Iris pigment epithelial cell (primary cell): ENCODE measurements around the gene SYPL2.

Experiments
- DNase-seq: peaks from one replicate; pipeline ENCODE4 v3.0.0-alpha.2; 2011; ENCODE audit warnings: low read depth

SYPL2 gene

GRCh38 chr1:109491372-109491771 lies 25.0 kb downstream of the SYPL2 start:
- DNase-seq = no peak

- no peak for DNase-seq
Measured at GRCh38 chr1:109492779-109493178, 26.4 kb downstream of the SYPL2 start.

DNA sequence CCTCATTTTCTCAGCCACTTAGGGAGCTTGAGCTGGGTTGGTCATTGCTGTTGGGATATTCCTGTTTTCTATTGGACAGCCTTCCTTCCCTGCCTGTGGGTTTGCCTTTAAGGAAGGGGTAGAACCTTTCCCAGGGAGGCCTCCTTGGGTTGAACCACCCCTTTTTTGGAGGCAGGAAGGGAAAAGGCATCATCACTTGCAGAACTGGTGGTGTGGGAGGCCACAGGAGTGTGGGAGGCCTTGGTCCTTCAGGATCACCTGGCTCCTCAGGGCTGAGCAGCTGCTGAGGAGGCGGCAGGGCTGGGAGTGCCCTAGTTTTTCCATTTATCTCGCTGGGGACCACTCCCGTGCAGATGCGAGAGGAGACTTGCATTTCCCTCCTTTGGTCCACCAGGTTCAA lies 26.9 kb downstream of the SYPL2 start:
- no peak for DNase-seq

DNA sequence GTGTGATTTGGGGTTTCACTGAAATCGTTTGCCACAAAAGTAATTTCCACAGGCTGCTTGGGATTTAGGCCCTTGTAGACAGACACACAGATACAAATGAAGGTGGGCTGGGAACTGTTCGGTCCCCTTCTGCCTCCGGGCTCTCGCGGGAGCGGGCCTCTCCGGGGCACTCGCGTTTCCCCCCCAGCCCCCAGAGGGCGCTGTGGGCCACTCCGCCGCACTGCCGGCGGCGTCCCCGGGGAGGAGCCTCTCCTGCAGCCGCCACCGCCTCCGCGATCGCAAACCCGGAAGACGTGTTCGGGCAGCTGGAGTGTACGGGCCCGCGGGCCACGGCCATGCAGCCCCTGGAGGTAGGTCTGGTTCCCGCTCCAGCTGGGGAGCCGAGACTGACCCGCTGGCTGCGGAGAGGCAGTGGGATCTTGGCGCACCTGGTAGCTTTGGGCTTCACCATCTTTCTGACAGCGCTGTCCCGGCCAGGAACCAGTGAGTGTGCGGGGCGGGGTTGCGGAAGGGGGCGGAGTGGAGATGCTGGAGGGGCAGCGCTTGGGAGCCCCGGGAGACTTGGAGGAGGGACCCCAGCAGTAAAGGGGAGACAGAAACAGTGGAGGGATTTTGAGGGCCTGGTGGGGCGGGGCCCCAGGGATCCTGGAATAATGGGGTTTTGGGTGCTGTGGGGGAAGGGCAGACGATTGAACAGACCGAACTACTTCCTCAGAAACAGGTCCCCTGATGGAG lies 27.6 kb downstream of the SYPL2 start, which contains the start of gene CYB561D1:
Gene CYB561D1, plus strand, starts transcription at position 290 of the 735 bp plus-strand sequence. Its CDS starts 46 bp downstream, at position 336.
- DNase-seq = peak; percentile 81

DNA sequence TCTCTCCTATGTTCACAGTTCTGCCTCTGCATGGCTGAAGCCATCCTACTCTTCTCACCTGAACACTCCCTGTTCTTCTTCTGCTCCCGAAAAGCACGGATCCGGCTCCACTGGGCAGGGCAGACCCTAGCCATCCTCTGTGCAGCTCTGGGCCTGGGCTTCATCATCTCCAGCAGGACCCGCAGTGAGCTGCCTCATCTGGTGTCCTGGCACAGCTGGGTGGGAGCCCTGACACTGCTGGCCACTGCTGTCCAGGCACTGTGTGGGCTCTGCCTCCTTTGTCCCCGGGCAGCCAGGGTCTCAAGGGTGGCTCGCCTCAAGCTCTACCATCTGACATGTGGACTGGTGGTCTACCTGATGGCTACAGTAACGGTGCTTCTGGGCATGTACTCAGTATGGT lies 29.4 kb downstream of the SYPL2 start:
- no peak for DNase-seq

DNA sequence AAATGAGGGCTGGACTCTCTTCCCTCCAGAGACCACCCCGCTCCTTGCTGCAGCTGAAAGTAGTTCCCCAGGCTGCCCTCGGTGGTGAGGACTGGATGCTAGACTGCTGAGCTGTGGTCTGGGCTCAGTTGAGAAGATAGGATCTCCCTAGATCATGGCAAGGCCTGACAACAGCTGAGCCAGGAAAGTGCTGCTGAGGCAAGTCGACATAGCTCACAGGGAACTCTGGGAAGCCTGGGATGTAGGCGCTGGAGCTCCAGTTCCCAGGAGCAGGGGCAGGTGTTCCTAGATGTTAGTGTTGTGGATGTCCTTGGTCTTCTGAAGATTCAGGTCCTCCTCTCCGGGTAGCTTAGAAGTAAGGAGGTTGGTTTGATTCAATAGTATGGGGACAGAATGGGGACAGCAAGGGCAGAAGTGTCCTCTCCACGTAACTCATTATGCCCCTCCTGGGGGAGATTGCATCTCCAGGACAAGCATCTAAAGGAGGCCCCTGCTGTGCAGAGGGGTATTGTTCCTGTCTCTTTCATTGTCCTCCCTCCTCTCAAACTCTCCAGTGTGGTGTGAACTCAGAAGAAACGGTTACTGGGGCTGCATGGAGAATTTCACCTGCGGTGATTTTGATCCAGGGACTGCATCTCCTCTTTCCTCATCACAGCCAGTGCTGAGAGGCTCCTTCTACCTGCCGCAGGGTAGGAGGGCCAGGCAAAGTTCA lies 31.3 kb downstream of the SYPL2 start:
- no peak for DNase-seq

- peak; percentile 31 for DNase-seq
Measured at GRCh38 chr1:109498161-109498801, 31.9 kb downstream of the SYPL2 start.

- DNase-seq = no peak
Measured at GRCh38 chr1:109499081-109499480, 32.7 kb downstream of the SYPL2 start.

DNA sequence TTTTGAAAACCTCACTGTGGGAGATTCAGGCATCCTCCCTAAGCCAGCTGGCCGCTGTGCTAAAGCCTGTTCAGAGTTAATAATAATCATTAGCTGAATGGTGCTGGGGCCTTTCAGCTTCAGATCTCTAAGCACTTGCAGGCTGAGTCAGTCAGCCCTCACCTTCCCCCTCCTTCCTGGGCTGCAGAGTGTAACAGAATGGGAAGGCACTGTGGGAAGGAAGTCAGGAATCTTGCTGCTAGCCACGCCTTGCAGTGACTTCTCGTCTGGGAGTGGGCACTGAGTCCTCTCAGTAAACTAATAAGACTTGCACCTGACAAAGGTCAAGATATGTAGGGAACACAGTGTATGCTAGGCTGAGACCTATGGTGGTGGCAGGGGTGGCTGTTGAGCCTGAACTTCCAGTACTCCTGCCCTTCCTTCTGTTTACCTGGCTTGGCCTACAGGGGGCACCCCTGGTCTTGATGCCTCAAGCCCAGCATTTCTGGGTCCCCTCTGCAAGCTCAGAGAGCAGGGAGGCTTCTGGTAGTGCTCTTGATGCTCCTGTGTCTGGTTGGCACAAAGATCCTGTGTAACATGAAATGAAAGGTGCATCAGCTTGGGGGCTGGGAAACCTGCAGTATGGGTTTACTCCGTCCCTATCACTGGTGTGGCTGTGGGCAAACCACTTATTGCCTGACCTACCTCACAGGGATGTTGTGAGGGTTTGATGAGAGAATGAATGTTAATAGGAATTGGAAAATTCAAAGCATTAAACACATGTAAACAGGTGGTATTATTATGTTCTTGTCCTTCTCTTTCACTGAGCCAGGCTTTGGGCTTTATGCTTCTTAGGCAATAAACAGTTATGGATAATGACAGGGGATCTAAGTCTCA lies 33.6 kb downstream of the SYPL2 start:
- peak; percentile 60 for DNase-seq

- DNase-seq = peak; percentile 79
Measured at GRCh38 chr1:109500941-109501381, 34.6 kb downstream of the SYPL2 start.

DNA sequence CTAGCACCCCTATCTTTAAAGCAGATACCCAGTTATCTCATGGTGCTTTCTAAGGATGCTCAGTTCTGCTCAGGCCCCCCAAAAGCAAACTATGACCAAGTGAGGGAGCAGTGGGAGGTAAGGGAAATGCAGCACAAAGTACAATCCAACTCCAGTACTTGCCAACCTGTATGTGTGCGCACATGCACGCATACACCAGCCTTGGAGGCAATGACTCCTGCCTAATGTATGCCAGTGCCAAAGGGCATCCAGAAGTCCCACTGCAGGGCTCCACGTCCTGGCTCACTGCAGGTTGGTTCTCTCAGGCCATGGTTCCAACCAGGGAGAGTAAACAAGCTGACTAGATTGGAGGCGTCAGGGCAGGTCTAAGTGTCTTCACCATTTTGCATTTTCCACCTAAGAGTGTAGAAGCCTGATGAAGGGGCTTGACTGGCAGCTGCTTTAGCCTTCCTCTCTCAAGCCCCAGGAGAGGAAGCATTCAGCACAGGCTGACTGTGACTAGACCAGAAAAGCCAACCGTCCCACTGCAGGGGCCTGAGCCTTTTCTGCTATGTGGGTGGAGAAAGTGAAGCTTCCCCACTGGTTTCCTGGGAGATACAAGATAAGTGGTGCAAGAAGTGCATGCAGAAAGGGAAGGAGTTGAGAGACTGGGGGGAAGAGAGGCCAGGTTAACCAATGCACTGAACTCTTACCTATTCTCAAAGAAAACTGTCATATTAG lies 35.5 kb downstream of the SYPL2 start:
- no peak for DNase-seq

DNA sequence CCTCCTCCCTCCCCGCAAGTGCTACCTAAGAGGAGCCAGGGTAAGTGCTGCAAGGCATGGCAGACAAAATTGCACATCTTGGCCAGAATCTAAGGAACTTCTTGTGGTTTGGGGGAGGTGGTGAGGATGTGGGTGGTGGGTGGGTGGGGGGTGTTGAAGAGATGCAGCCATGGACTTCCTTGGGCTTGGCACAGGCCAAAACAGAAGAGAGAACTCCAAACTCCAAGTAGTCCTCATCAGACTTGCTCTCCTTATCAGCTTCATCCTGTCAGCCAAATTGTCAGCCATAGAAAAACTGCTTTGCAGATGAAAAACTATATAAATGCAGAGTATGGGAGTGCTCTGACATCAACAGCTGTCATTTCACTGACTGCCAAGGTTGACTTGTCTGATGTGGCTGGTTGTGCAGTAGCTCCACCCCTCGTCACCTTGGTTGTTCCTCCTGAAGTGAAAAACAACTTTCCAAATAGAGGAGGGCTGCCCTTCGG lies 36.1 kb downstream of the SYPL2 start:
- DNase-seq = no peak

GRCh38 chr1:109503935-109504334 lies 37.6 kb downstream of the SYPL2 start:
- no peak for DNase-seq

GRCh38 chr1:109504974-109505373 lies 38.6 kb downstream of the SYPL2 start:
- no peak for DNase-seq

DNA sequence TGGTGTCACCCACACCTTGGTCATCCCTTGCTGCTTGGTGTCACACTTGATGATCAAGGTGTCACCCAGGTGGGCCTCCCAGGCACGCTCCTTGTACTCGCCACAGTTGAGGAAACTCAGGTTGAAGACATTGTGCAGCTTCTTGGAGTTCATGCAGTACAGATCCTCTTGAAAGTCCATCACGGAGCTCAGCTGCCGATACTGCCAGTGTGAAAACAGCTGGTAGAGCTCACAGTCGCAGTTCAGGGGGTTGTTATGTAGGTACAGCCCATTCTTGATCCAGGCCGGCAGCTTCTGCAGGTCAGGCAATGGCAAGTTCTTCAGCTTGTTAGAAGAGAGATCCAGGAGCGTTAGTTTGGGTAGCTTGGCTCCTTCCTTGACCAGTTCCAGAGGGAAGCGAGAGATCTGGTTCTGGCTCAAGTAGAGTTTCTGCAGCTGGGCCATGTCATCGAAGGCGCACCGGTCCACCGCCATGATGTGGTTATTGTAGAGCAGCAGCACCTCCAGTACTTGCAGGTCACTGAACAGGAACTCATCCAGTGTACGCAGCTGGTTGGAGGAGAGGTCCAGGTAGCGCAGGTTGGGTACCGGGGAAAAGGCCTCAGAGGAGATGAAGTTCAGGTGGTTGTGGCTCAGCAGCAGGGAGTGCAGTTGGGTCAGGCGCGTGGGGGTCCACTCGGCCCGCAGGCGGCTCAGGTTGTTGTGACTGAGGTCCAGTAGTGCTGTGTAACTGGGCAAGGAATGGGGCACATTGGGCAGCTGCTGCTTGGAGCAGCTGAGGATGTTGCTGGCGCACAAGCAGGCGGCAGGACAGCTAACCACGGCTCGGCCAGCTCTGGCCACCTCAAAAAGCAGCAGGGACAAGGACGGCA lies 41.9 kb downstream of the SYPL2 start:
- DNase-seq = no peak

DNA sequence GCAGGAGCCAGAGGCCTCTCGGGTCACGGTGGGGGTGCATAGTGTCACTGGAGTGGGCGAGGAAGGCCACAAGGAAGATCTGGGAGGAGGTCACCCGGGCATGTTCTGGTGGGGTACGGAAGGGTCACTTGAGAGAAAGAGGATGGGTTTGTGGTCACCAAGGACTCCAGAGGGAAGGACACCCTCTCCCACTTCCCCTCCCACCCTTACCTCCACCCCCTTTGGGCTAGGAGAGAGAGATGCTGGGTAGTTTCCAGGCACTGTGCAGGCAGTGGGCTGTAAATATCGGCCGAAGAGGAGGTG lies 42.5 kb downstream of the SYPL2 start:
- no peak for DNase-seq

DNA sequence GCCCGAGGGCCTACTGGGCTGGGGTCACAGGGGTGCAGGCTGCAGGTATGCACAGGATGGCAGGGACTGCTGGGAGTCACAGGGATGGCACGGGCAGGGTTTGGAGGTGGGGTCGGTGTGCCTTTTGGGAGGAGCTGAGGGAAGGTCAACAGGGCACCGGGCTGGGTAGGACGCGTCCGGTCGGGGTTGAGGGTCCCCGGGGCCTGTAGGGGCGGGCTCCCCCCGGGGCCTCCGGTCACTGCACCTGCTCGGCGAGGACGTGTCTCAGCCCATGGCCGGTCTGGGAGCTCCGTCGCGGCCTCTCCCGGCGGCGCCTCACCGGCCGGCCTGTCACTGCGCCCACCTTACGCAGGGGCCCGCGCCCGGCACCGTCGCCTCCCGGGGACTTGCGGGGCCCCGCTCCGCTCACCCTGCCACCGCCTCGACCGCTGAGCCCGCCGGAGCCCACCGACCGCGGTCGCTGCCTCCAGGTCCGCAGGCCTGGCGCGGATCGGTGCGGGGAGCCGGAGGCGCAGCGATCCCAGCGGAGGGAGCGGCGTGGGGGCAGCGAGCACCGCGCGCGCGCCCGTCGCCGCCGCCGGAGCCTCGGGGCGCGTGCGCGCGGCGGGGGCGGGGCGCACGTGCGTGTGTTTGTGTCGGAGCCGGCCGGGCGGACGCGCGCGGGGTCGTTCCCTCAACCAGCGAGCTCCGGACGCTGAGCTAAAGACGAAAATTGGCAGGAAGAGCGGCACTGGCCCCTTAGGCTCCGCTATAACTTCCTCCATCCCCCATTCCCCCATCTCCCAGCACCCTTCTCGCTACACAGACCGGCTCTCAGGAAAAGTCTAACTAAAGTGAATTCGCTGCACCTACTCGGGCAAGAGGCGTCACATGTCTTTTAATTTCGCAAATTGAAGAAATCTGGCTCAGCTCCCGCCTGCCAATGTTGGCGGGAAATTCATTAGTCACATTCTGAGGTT lies 43.1 kb downstream of the SYPL2 start, which contains the start of gene AMIGO1:
Gene AMIGO1, minus strand, starts transcription at position 552 of the 959 bp plus-strand sequence. CDS start 815 bp downstream, outside the sequence.
- peak; percentile 47 for DNase-seq

DNA sequence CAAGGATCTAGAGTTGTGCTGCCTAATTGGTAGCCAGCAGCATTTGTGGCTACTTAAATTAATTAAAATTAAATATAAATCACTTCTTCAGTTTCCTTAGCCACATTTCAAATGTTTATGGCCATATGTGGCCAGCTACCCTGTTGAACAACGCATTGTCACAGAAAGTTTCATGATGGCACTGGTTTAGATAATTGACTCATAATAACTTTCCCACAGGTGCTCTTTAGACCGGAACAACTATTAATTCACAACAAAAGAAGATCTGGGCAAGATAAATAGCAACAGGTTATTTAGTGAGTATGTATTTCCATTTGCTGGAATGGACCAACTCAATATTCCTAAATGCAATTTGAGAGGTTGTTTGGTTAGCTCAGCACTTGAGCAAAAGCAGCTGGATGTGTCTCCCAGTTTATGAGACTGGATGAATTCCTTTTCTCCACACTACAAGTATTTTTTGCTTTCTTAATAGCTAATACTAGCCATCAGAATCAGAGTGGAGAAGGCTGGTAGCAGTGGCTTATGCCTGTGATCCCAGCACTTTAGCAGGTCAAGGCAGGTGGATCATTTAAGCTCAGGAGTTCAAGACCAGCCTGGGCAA lies 46.9 kb downstream of the SYPL2 start:
- no peak for DNase-seq

DNA sequence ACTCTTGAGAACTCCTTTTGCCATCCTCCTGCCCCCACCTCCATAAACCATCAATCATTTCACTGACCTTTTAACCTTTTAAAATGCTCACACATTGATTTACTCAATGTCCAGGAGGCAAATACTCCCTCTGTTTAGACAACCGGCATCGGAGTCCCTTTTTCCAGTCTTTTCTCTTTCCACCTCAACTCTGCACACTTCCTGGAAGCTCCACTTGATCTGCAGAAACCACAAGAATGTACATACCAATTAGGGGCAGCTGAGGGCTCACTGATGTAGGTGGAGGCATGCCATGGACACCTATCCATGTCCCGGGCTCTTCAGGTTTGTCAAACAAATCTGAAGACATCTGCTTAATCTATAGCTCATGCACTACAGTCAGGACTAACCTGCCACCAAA lies 48.5 kb downstream of the SYPL2 start:
- no peak for DNase-seq
